Lung (tissue), 12 donors: ENCODE data around the gene VTI1A. TPM values are rescaled to one million over a fixed set of nuclear protein-coding genes. Genes with fewer than 3 reads are reported as not detected.

Source experiments
- ATAC-seq: fragments of 200-7000 bp; cut with Tn5 transposase; one replicate; pipeline ENCODE4 v1.9.1; 2020; ENCODE audit warnings: moderate number of reproducible peaks; ENCODE audit not compliant: insufficient read depth, low FRiP score
- DNase-seq, 3 donors: peaks; one replicate each; pipeline ENCODE4 v3.0.0-alpha.2; 2013 to 2017
- H3K27ac ChIP-seq, 2 donors: one replicate each; pipeline ENCODE4 v1.5.1; 2013; ENCODE audit warnings: mild to moderate bottlenecking in 2 of 2, moderate library complexity in 2 of 2, control low read depth in 1 of 2, inconsistent platforms in 1 of 2, low read depth in 1 of 2, low read length in 1 of 2
- H3K27me3 ChIP-seq, 3 donors: one replicate each; pipeline ENCODE4 v1.5.1; 2013; ENCODE audit warnings: low read length in 2 of 3; ENCODE audit not compliant: control insufficient read depth in 3 of 3, insufficient read depth in 3 of 3
- H3K36me3 ChIP-seq, 4 donors: one replicate each; pipeline ENCODE4 v1.5.1; 2013; ENCODE audit warnings: low read length in 4 of 4, mild to moderate bottlenecking in 1 of 4, moderate library complexity in 1 of 4; ENCODE audit not compliant: control insufficient read depth in 4 of 4, insufficient read depth in 4 of 4
- H3K4me1 ChIP-seq, 5 donors: one replicate each; pipeline ENCODE4 v1.5.1; 2013; ENCODE audit warnings: low read length in 5 of 5, mild to moderate bottlenecking in 2 of 5, moderate library complexity in 1 of 5; ENCODE audit not compliant: control insufficient read depth in 5 of 5, insufficient read depth in 5 of 5
- H3K4me3 ChIP-seq: one replicate; pipeline ENCODE4 v1.5.1; 2013; ENCODE audit warnings: mild to moderate bottlenecking, control low read depth, moderate library complexity
- H3K9ac ChIP-seq, 2 donors: one replicate each; pipeline ENCODE4 v1.5.1; 2013; ENCODE audit warnings: low read length in 2 of 2, control low read depth in 1 of 2; ENCODE audit not compliant: insufficient read depth in 1 of 2
- H3K9me3 ChIP-seq, 4 donors: one replicate each; pipeline ENCODE4 v1.5.1; 2013; ENCODE audit warnings: low read length in 3 of 4, mild to moderate bottlenecking in 1 of 4, moderate library complexity in 1 of 4; ENCODE audit not compliant: control insufficient read depth in 4 of 4, insufficient read depth in 3 of 4
- CTCF ChIP-seq: IDR thresholded peaks from 2 replicates; pipeline ENCODE4 v1.5.1; 2012; ENCODE audit warnings: mild to moderate bottlenecking; ENCODE audit errors: control extremely low read depth, extremely low read depth
- WGBS, 2 donors: extraction: QIAGEN DNeasy Blood & Tissue Kit; methylation state at CpG; one replicate each; pipeline ENCODE4 v1.1.7; 2013; 5-methylcytosine and 5-hydroxymethylcytosine counted together
- polyA plus RNA-seq, 2 donors: library from polyadenylated mRNA; stranded (reverse); fragments of 200-250 nt; gene quantifications; one replicate each; pipeline ENCODE4 v1.2.1, GENCODE V29; 2013
- total RNA-seq, 2 donors: library from RNA; depleted of rRNA in 1 of 2; stranded (reverse); fragments of >200 nt in 1 of 2; gene quantifications; one replicate each; pipeline ENCODE4 v1.2.1, GENCODE V29; 2014 to 2021
- donor health status: control.
- donor health status: control.
- donor health status: Bipolar disorder and iron deficiency.
- donor health status: healthy.
- donor health status: DM: yes; HTN: yes; CAD: no.

Gene VTI1A
- total and polyA plus RNA-seq, 4 donors, result 9.2 to 48.2 (median 28.4) TPM

GRCh38 chr10:112732277-112732921 lies 285.4 kb downstream of the VTI1A start:
- Histone ChIP-seq H3K27me3 (no peaks in the 10 kb centered on the region), H3K27ac (no peak overlapping the region), H3K4me3 (no peak overlapping the region), H3K36me3 (peaks cover 0 to 2% (median 0%) of the 10 kb centered on the region in 4 donors), H3K9ac (no peak overlapping the region), H3K9me3 (no peaks in the 10 kb centered on the region), H3K4me1 (peaks cover 0 to 4% (median 0%) of the 10 kb centered on the region in 5 donors)
- TF ChIP-seq CTCF, result no peak
- no peak for DNase-seq
- WGBS, 2 donors, result 79 to 89% methylated on average over 3 of the region's 3 CpGs
- ATAC-seq, result no peak

- Histone ChIP-seq H3K27me3 (no peaks in the 10 kb centered on the region), H3K27ac (no peak overlapping the region), H3K36me3 (no peaks in the 10 kb centered on the region), H3K9me3 (no peaks in the 10 kb centered on the region), H3K9ac (no peak overlapping the region), H3K4me3 (no peak overlapping the region), H3K4me1 (peaks cover 0 to 6% (median 4%) of the 10 kb centered on the region in 5 donors)
- no peak for TF ChIP-seq CTCF
- DNase-seq (no peak), ATAC-seq (no peak)
- 82 to 86% methylated on average over 4 of the region's 4 CpGs for WGBS, 2 donors
These were observed 288.2 kb downstream of the VTI1A start for GRCh38 chr10:112735041-112735695.

DNA sequence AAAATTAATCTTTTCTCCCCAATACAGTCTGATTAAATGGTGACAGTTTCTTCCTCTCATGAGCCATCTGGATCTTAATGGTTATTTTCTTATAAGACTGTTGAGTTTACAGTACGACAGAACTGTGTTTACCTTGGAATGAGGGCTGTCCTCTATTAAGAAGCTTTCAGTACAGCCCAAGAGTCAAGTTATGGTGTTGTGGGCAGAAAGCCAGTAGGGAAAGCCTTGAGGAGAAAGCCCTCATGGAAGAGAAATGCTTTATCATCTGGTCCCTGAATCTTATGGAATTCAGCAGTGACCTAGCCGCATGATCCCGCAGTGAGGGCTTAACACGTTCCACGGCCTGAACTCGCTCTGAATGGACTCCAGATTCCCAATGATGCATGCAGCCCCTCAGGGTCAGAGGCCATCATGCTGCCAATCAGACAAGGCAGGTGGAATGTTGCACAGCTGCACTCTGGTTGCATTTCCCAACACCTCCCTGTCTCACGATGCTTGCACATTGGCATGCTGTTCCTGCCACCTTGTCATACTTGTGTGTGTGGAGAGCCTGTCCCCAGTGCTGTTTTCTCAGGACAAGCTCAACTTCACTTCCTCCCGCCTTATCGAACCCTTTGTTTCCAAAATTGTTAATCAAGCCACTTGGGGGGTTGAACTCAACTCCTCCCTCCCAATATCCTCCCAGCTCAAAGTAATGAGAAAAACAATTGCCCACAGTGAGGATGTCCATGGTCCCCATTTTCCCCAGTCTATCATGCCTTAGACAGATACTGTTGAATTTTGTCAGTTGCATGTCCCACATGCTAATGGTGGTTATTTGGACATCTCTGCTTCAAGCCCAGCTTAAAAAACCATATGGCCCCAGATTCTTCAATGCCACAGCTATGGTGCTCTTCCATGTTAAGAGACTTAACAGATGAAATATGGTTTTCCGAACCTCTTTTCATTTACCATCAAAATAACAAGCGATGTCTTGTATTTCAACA lies 291.9 kb downstream of the VTI1A start:
- no peak overlapping the region for H3K9ac ChIP-seq
- no peaks in the 10 kb centered on the region for H3K36me3 ChIP-seq
- 86 to 89% methylated on average over 11 of the region's 11 CpGs for WGBS, 2 donors
- peak in 2 of 3 donors; percentile 57 to 66 for DNase-seq
- no peak overlapping the region for H3K4me3 ChIP-seq
- TF ChIP-seq CTCF, result no peak
- peaks cover 0 to 10% (median 2%) of the 10 kb centered on the region in 5 donors for H3K4me1 ChIP-seq
- no peaks in the 10 kb centered on the region for H3K9me3 ChIP-seq
- ATAC-seq, result no peak
- H3K27ac ChIP-seq, result no peak overlapping the region
- H3K27me3 ChIP-seq, result no peaks in the 10 kb centered on the region
